Nephron (organoid): Measurements from ENCODE around the gene MGST3.
"Not testable (repeated sequence)": the region's sequence is repeated elsewhere in the genome, so short reads cannot be mapped to it uniquely, and the experiment has no call there.

Experiments
- H3K27ac Mint-ChIP-seq, 3 experiments: 2 replicates each; pipeline ENCODE4 v1.8.0; 2020; ENCODE audit warnings: mixed read lengths in 3 of 3, mild to moderate bottlenecking in 2 of 3, moderate library complexity in 1 of 3
- H3K27me3 Mint-ChIP-seq: 2 replicates; pipeline ENCODE4 v1.8.0; 2021; ENCODE audit warnings: low read depth, mild to moderate bottlenecking, moderate library complexity, mixed read lengths
- H3K36me3 Mint-ChIP-seq: 2 replicates; pipeline ENCODE4 v1.8.0; 2020; ENCODE audit warnings: low read depth, mixed read lengths
- H3K4me1 Mint-ChIP-seq: 2 replicates; pipeline ENCODE4 v1.8.0; 2020; ENCODE audit warnings: mixed read lengths
- H3K4me3 Mint-ChIP-seq, 3 experiments: 2 replicates each; pipeline ENCODE4 v1.8.0; 2020; ENCODE audit warnings: mild to moderate bottlenecking in 3 of 3, mixed read lengths in 3 of 3, moderate library complexity in 2 of 3
- H3K9me3 Mint-ChIP-seq: 2 replicates; pipeline ENCODE4 v1.8.0; 2020; ENCODE audit warnings: mixed read lengths
- CTCF ChIP-seq, 3 experiments: fragments of 200-600 bp; sonication (generic); IDR thresholded peaks; one replicate each; pipeline ENCODE4 v1.5.0; 2021; ENCODE audit warnings: antibody characterized with exemption in 3 of 3; ENCODE audit not compliant: unreplicated experiment in 3 of 3

The MGST3 gene

GRCh38 chr1:165630629-165631341, at the start of gene MGST3:
MGST3 (plus strand) TSS chr1:165631234; CDS start chr1:165649848, 18,614 bp downstream.
- H3K36me3 Mint-ChIP-seq = no peaks in the 10 kb centered on the region
- H3K27me3 Mint-ChIP-seq = no peaks in the 10 kb centered on the region
- peaks cover 21% of the 10 kb centered on the region for H3K4me1 Mint-ChIP-seq
- no peak for TF ChIP-seq CTCF (IDR thresholded peaks at IDR 0.05; ENCODE audit: unreplicated experiment in 3 of 3)
- H3K27ac Mint-ChIP-seq = peak within 1 kb of the TSS in 1 of 3 experiments; percentile 61
- H3K9me3 Mint-ChIP-seq = no peaks in the 10 kb centered on the region
- H3K4me3 Mint-ChIP-seq = no peak within 1 kb of the TSS

GRCh38 chr1:165581926-165582325, 49.1 kb upstream of the MGST3 start:
- H3K4me1 Mint-ChIP-seq = no peaks in the 10 kb centered on the region
- H3K9me3 Mint-ChIP-seq = no peaks in the 10 kb centered on the region
- H3K36me3 Mint-ChIP-seq = no peaks in the 10 kb centered on the region
- TF ChIP-seq CTCF (IDR thresholded peaks at IDR 0.05; ENCODE audit: unreplicated experiment in 3 of 3) = no peak
- no peak overlapping the region for H3K27ac Mint-ChIP-seq
- H3K27me3 Mint-ChIP-seq = peaks cover 8% of the 10 kb centered on the region
- no peak overlapping the region for H3K4me3 Mint-ChIP-seq

GRCh38 chr1:165586398-165586797, 44.6 kb upstream of the MGST3 start:
- Mint-ChIP-seq H3K4me1 (no peaks in the 10 kb centered on the region), H3K9me3 (no peaks in the 10 kb centered on the region), H3K27ac (no peak overlapping the region)

GRCh38 chr1:165591391-165591790, 39.6 kb upstream of the MGST3 start:
- peaks cover 29% of the 10 kb centered on the region for H3K27me3 Mint-ChIP-seq
- not testable (repeated sequence) for H3K4me3 Mint-ChIP-seq, H3K36me3 Mint-ChIP-seq, H3K9me3 Mint-ChIP-seq, H3K27ac Mint-ChIP-seq, H3K4me1 Mint-ChIP-seq

More at GRCh38 chr1:165586398-165586797, 44.6 kb upstream of the MGST3 start:
- no peaks in the 10 kb centered on the region for H3K36me3 Mint-ChIP-seq
- TF ChIP-seq CTCF (IDR thresholded peaks at IDR 0.05; ENCODE audit: unreplicated experiment in 3 of 3) = no peak
- H3K27me3 Mint-ChIP-seq = peaks cover 3% of the 10 kb centered on the region
- H3K4me3 Mint-ChIP-seq = no peak overlapping the region

GRCh38 chr1:165592945-165593823, 37.9 kb upstream of the MGST3 start:
- Mint-ChIP-seq H3K4me3 (no peak overlapping the region), H3K36me3 (no peaks in the 10 kb centered on the region), H3K27ac (no peak overlapping the region), H3K4me1 (peaks cover 9% of the 10 kb centered on the region), H3K9me3 (no peaks in the 10 kb centered on the region), H3K27me3 (peaks cover 33% of the 10 kb centered on the region)
- TF ChIP-seq CTCF (IDR thresholded peaks at IDR 0.05; ENCODE audit: unreplicated experiment in 3 of 3) = peak; percentile 90 to 96 (median 94)

- Mint-ChIP-seq H3K4me3 (no peak overlapping the region), H3K4me1 (peaks cover 18% of the 10 kb centered on the region), H3K36me3 (no peaks in the 10 kb centered on the region), H3K27ac (no peak overlapping the region), H3K9me3 (no peaks in the 10 kb centered on the region), H3K27me3 (peaks cover 29% of the 10 kb centered on the region)
- TF ChIP-seq CTCF (IDR thresholded peaks at IDR 0.05; ENCODE audit: unreplicated experiment in 3 of 3) = no peak
These were observed 35.6 kb upstream of the MGST3 start for GRCh38 chr1:165595246-165595938.
